WI38 (cell line): ENCODE results near the gene TNFRSF13B.

Experiments
- H3K4me3 ChIP-seq: 2 replicates; pipeline ENCODE4 v1.5.1; 2011; ENCODE audit warnings: low read depth, mild to moderate bottlenecking, control low read depth, low read length
- CTCF ChIP-seq: IDR thresholded peaks from 2 replicates; pipeline ENCODE4 v1.5.1; 2012; ENCODE audit warnings: low read depth, mild to moderate bottlenecking, control low read depth, low read length

Gene TNFRSF13B

GRCh38 chr17:16926571-16927451 lies 45.1 kb downstream of the TNFRSF13B start:
- TF ChIP-seq CTCF, result no peak
- no peak overlapping the region for H3K4me3 ChIP-seq

GRCh38 chr17:16926061-16926511 lies 45.8 kb downstream of the TNFRSF13B start:
- no peak overlapping the region for H3K4me3 ChIP-seq
- TF ChIP-seq CTCF, result no peak

GRCh38 chr17:16925461-16926060 lies 46.4 kb downstream of the TNFRSF13B start:
- no peak overlapping the region for H3K4me3 ChIP-seq
- TF ChIP-seq CTCF, result no peak

GRCh38 chr17:16924696-16925440 lies 47.0 kb downstream of the TNFRSF13B start:
- TF ChIP-seq CTCF, result no peak
- no peak overlapping the region for H3K4me3 ChIP-seq

- H3K4me3 ChIP-seq, result no peak overlapping the region
Observed at GRCh38 chr17:16923904-16924695, 47.8 kb downstream of the TNFRSF13B start.

More at GRCh38 chr17:16923904-16924695, 47.8 kb downstream of the TNFRSF13B start:
- TF ChIP-seq CTCF, result no peak
